H9 (cell line): Measurements from ENCODE around the gene ODAD2. TPM values are rescaled to one million over a fixed set of nuclear protein-coding genes. Genes with fewer than 3 reads are reported as not detected.

Source experiments
- DNase-seq: peaks from one replicate; pipeline ENCODE4 v3.0.0-alpha.2; 2017
- H2AFZ ChIP-seq: one replicate; pipeline ENCODE4 v1.6.1; 2013; ENCODE audit warnings: mild to moderate bottlenecking, low read length, control low read depth, moderate library complexity
- H2AK5ac ChIP-seq: 2 replicates; pipeline ENCODE4 v1.6.1; 2013; ENCODE audit warnings: low read length, control low read depth, mixed read lengths; ENCODE audit not compliant: insufficient read length
- H2BK120ac ChIP-seq: one replicate; pipeline ENCODE4 v1.6.1; 2013; ENCODE audit warnings: low read depth, mild to moderate bottlenecking, low read length, control low read depth, inconsistent platforms; ENCODE audit not compliant: poor library complexity, severe bottlenecking
- H2BK12ac ChIP-seq: 2 replicates; pipeline ENCODE4 v1.6.1; 2013; ENCODE audit warnings: low read length, control low read depth, mixed read lengths, low read depth; ENCODE audit not compliant: insufficient read length
- H2BK15ac ChIP-seq: 2 replicates; pipeline ENCODE4 v1.6.1; 2013; ENCODE audit warnings: low read depth, low read length, control low read depth
- H2BK20ac ChIP-seq: one replicate; pipeline ENCODE4 v1.6.1; 2013; ENCODE audit warnings: low read depth, mild to moderate bottlenecking, low read length, control low read depth, inconsistent platforms; ENCODE audit not compliant: poor library complexity, severe bottlenecking
- H2BK5ac ChIP-seq: 2 replicates; pipeline ENCODE4 v1.6.1; 2013; ENCODE audit warnings: low read length, control low read depth, mixed read lengths; ENCODE audit not compliant: insufficient read length
- H3K14ac ChIP-seq: 2 replicates; pipeline ENCODE4 v1.6.1; 2013; ENCODE audit warnings: low read length, control low read depth; ENCODE audit not compliant: insufficient read depth
- H3K18ac ChIP-seq: 2 replicates; pipeline ENCODE4 v1.6.1; 2013; ENCODE audit warnings: low read depth, mild to moderate bottlenecking, mixed read lengths, low read length, control low read depth; ENCODE audit not compliant: insufficient read length
- H3K23ac ChIP-seq: 2 replicates; pipeline ENCODE4 v1.6.1; 2013; ENCODE audit warnings: low read length, control low read depth, mixed read lengths, low read depth; ENCODE audit not compliant: insufficient read length
- H3K23me2 ChIP-seq: 2 replicates; pipeline ENCODE4 v1.6.1; 2013; ENCODE audit warnings: low read depth, mild to moderate bottlenecking, mixed read lengths, low read length, control low read depth; ENCODE audit not compliant: insufficient read length, poor library complexity, severe bottlenecking
- H3K27ac ChIP-seq: 2 replicates; pipeline ENCODE4 v1.5.1; 2013; ENCODE audit warnings: low read length, control low read depth, mixed read lengths, low read depth; ENCODE audit not compliant: insufficient read length
- H3K27me3 ChIP-seq: 2 replicates; pipeline ENCODE4 v1.6.1; 2013; ENCODE audit warnings: low read length, control low read depth, inconsistent platforms; ENCODE audit not compliant: insufficient read depth
- H3K4ac ChIP-seq: 2 replicates; pipeline ENCODE4 v1.6.1; 2013; ENCODE audit warnings: low read depth, mild to moderate bottlenecking, control low read depth, inconsistent platforms, low read length, moderate library complexity
- H3K4me1 ChIP-seq: 2 replicates; pipeline ENCODE4 v1.6.1; 2013; ENCODE audit warnings: low read length, control low read depth, inconsistent platforms; ENCODE audit not compliant: insufficient read depth
- H3K4me2 ChIP-seq: 2 replicates; pipeline ENCODE4 v1.6.1; 2013; ENCODE audit warnings: low read length, control low read depth, mixed read lengths; ENCODE audit not compliant: insufficient read length, insufficient read depth
- H3K56ac ChIP-seq: 2 replicates; pipeline ENCODE4 v1.6.1; 2013; ENCODE audit warnings: low read depth, mild to moderate bottlenecking, mixed read lengths, low read length, control low read depth; ENCODE audit not compliant: insufficient read length
- H3K79me1 ChIP-seq: 2 replicates; pipeline ENCODE4 v1.6.1; 2013; ENCODE audit warnings: low read depth, mild to moderate bottlenecking, moderate library complexity, low read length, control low read depth, inconsistent platforms; ENCODE audit not compliant: insufficient read depth, poor library complexity, severe bottlenecking
- H3K79me2 ChIP-seq: 2 replicates; pipeline ENCODE4 v1.6.1; 2013; ENCODE audit warnings: low read length, control low read depth, inconsistent platforms; ENCODE audit not compliant: insufficient read depth
- H3K9ac ChIP-seq: 2 replicates; pipeline ENCODE4 v1.6.1; 2013; ENCODE audit warnings: low read length, control low read depth, mixed read lengths; ENCODE audit not compliant: insufficient read length; ENCODE audit errors: extremely low read depth
- H3K9me3 ChIP-seq: one replicate; pipeline ENCODE4 v1.6.1; 2013; ENCODE audit warnings: low read depth, low read length, inconsistent platforms; ENCODE audit not compliant: control insufficient read depth
- H3T11ph ChIP-seq: one replicate; pipeline ENCODE4 v1.6.1; 2013; ENCODE audit warnings: mild to moderate bottlenecking, low read length, control low read depth, inconsistent platforms
- H4K20me1 ChIP-seq: one replicate; pipeline ENCODE4 v1.6.1; 2013; ENCODE audit not compliant: control insufficient read depth, insufficient read length, insufficient read depth
- H4K5ac ChIP-seq: 2 replicates; pipeline ENCODE4 v1.6.1; 2013; ENCODE audit warnings: low read depth, mild to moderate bottlenecking, mixed read lengths, low read length, control low read depth; ENCODE audit not compliant: insufficient read length
- H4K8ac ChIP-seq: replicated peaks from 2 replicates; pipeline ENCODE4 v1.6.1; 2013; ENCODE audit warnings: low read length, control low read depth, mixed read lengths, low read depth; ENCODE audit not compliant: insufficient read length
- H4K91ac ChIP-seq: 2 replicates; pipeline ENCODE4 v1.6.1; 2013; ENCODE audit warnings: low read depth, mild to moderate bottlenecking, moderate library complexity, mixed read lengths, low read length, control low read depth; ENCODE audit not compliant: insufficient read length
- H3K27ac Mint-ChIP-seq, 3 experiments: 2 replicates in 2 of 3; 3 replicates in 1 of 3; pipeline ENCODE4 v1.8.0; 2020 to 2021; ENCODE audit warnings: mixed read lengths in 3 of 3, mild to moderate bottlenecking in 1 of 3, moderate library complexity in 1 of 3
- H3K27me3 Mint-ChIP-seq: 2 replicates; pipeline ENCODE4 v1.8.0; 2021; ENCODE audit warnings: low read depth, mild to moderate bottlenecking, moderate library complexity, mixed read lengths
- H3K36me3 Mint-ChIP-seq, 3 experiments: 2 replicates in 2 of 3; 3 replicates in 1 of 3; pipeline ENCODE4 v1.8.0; 2020 to 2021; ENCODE audit warnings: low read depth in 3 of 3, mixed read lengths in 3 of 3; ENCODE audit not compliant: insufficient read depth in 1 of 3
- H3K4me1 Mint-ChIP-seq, 2 experiments: 2 replicates each; pipeline ENCODE4 v1.8.0; 2020; ENCODE audit warnings: mixed read lengths in 2 of 2
- H3K4me3 Mint-ChIP-seq, 2 experiments: 2 replicates in 1 of 2; 3 replicates in 1 of 2; pipeline ENCODE4 v1.8.0; 2020 to 2021; ENCODE audit warnings: mild to moderate bottlenecking in 2 of 2, mixed read lengths in 2 of 2, moderate library complexity in 1 of 2
- H3K9me3 Mint-ChIP-seq, 2 experiments: 2 replicates in 1 of 2; 3 replicates in 1 of 2; pipeline ENCODE4 v1.8.0; 2020; ENCODE audit warnings: mild to moderate bottlenecking in 2 of 2, mixed read lengths in 2 of 2, moderate library complexity in 1 of 2
- CTCF ChIP-seq: fragments of 200-600 bp; sonication (generic); conservative IDR thresholded peaks from 3 replicates; pipeline ENCODE4 v1.8.0; 2021; ENCODE audit warnings: antibody characterized with exemption, mild to moderate bottlenecking
- WGBS: extraction: QIAGEN DNeasy Blood & Tissue Kit; methylation state at CpG from one replicate; pipeline ENCODE4 v1.1.7; 2013; ENCODE audit warnings: missing lambda C conversion rate, low lambda C conversion rate, mixed read lengths; ENCODE audit not compliant: insufficient read length; ENCODE audit errors: extremely low coverage; 5-methylcytosine and 5-hydroxymethylcytosine counted together
- total RNA-seq: library from RNA; stranded (reverse); gene quantifications from 2 replicates; pipeline ENCODE4 v1.2.1, GENCODE V29; 2021

Gene ODAD2
- total RNA-seq, 1 experiment from 2014 or later: 4.5 TPM

DNA sequence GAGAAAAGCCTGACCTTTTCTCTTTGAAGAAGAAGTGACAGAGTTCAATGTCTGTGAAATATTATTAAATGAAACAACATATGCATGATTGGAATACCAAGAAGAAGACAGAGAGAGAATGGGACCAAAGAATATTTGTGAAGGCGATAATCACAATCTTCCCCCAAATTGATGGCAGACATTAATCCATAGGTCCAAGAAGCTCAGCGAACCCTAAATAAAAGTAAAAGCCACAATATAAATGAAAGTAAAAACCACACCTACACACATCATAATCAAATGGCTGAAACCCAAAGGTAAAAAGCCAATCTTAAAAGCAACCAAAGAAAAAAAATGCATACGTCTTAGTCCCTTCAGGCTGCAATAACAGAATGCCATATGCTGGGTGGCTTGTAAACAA is 84.0 kb downstream of the ODAD2 start:
- no peak overlapping the region for H2AFZ ChIP-seq
- H3K18ac ChIP-seq: no peak overlapping the region
- no peak for DNase-seq
- H3K9me3 ChIP-seq: no peaks in the 10 kb centered on the region
- H3K4me3 Mint-ChIP-seq: no peak overlapping the region
- no peak overlapping the region for H3K9ac ChIP-seq
- WGBS: no CpG with 5 or more reads among the region's 3 CpGs
- TF ChIP-seq CTCF: no peak
- H3K56ac ChIP-seq: no peak overlapping the region
- H2BK15ac ChIP-seq: no peak overlapping the region
- no peaks in the 10 kb centered on the region for H3K23me2 ChIP-seq
- peaks cover 6% of the 10 kb centered on the region; the same call in 1 of the 2 replicates for H3K4me1 ChIP-seq
- H3K14ac ChIP-seq: no peak overlapping the region
- H3K27ac Mint-ChIP-seq: no peak overlapping the region
- H4K91ac ChIP-seq: no peak overlapping the region
- no peaks in the 10 kb centered on the region for H3K27me3 Mint-ChIP-seq
- H4K20me1 ChIP-seq: no peaks in the 10 kb centered on the region
- no peak overlapping the region for H2BK5ac ChIP-seq
- peaks cover 28 to 35% of the 10 kb centered on the region in 2 experiments for H3K4me1 Mint-ChIP-seq
- H3K4me2 ChIP-seq: no peak overlapping the region
- H2BK20ac ChIP-seq: no peak overlapping the region
- no peaks in the 10 kb centered on the region for H3K27me3 ChIP-seq
- no peak overlapping the region for H3K4ac ChIP-seq
- no peak overlapping the region for H4K5ac ChIP-seq
- H4K8ac ChIP-seq: no peak overlapping the region
- H2AK5ac ChIP-seq: no peak overlapping the region
- H3K23ac ChIP-seq: no peak overlapping the region
- no peak overlapping the region for H2BK12ac ChIP-seq
- no peaks in the 10 kb centered on the region for H3K79me1 ChIP-seq
- no peak overlapping the region for H3K27ac ChIP-seq
- peaks cover 4 to 7% of the 10 kb centered on the region in 2 experiments; a peak in 3 of 5 replicates for H3K9me3 Mint-ChIP-seq
- no peak overlapping the region for H2BK120ac ChIP-seq
- no peak overlapping the region for H3T11ph ChIP-seq
- peaks cover 0 to 18% (median 2%) of the 10 kb centered on the region in 3 experiments; a peak in 3 of 7 replicates for H3K36me3 Mint-ChIP-seq
- H3K79me2 ChIP-seq: no peaks in the 10 kb centered on the region
